Fibroblast of villous mesenchyme (primary cell): ENCODE data around the gene MAGEB1. TPM values are rescaled to one million over a fixed set of nuclear protein-coding genes. Genes with fewer than 3 reads are reported as not detected.

Experiments used
- DNase-seq: peaks from one replicate; pipeline ENCODE4 v3.0.0-alpha.2; 2010; ENCODE audit warnings: low read depth
- H3K4me3 ChIP-seq: 2 replicates; pipeline ENCODE4 v1.5.1; 2011; ENCODE audit warnings: low read depth, mild to moderate bottlenecking, low read length
- total RNA-seq: library from RNA; depleted of rRNA; stranded (reverse); fragments of >200 nt; gene quantifications from 2 replicates; pipeline ENCODE4 v1.2.3, GENCODE V29; 2012
- TF ChIP-seq, protein P1 (sequence below): IDR thresholded peaks from 2 replicates; pipeline ENCODE4 v1.5.1; 2012; ENCODE audit warnings: low read depth, mild to moderate bottlenecking, low read length; ENCODE audit not compliant: insufficient read depth

The MAGEB1 gene
- total RNA-seq: not detected in 2 replicates

- TF ChIP-seq, protein P1, sequence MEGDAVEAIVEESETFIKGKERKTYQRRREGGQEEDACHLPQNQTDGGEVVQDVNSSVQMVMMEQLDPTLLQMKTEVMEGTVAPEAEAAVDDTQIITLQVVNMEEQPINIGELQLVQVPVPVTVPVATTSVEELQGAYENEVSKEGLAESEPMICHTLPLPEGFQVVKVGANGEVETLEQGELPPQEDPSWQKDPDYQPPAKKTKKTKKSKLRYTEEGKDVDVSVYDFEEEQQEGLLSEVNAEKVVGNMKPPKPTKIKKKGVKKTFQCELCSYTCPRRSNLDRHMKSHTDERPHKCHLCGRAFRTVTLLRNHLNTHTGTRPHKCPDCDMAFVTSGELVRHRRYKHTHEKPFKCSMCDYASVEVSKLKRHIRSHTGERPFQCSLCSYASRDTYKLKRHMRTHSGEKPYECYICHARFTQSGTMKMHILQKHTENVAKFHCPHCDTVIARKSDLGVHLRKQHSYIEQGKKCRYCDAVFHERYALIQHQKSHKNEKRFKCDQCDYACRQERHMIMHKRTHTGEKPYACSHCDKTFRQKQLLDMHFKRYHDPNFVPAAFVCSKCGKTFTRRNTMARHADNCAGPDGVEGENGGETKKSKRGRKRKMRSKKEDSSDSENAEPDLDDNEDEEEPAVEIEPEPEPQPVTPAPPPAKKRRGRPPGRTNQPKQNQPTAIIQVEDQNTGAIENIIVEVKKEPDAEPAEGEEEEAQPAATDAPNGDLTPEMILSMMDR: no peak
- no peak for DNase-seq
- no peak within 1 kb of the TSS for H3K4me3 ChIP-seq
Measured at GRCh38 chrX:30246769-30247489, at the start of gene MAGEB1. TSS of gene MAGEB1 (plus strand) at chrX:30247146. CDS start at chrX:30250494, 3,348 bp downstream.

DNA sequence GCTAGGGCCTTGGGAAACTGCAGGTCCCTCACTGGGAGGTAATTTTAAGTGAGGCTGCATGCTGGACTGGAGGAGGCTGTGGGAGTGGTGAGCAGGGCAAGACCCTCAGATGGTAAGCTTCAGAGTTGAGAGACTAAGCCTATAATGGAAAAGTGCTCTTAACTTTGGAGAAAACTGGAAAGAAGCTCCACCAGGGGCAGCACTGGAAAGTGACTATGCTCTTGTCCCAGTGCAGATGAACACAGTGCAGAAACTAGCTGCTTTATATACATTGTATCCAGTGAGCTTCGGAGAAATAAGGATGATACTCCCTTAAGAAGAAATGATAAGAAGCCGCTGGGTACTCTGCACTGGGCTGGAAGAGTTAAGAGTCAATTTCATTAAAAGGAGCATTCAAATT lies 34.8 kb upstream of the MAGEB1 start:
- no peak for DNase-seq
- H3K4me3 ChIP-seq: no peak overlapping the region
- TF ChIP-seq, protein P1: no peak

DNA sequence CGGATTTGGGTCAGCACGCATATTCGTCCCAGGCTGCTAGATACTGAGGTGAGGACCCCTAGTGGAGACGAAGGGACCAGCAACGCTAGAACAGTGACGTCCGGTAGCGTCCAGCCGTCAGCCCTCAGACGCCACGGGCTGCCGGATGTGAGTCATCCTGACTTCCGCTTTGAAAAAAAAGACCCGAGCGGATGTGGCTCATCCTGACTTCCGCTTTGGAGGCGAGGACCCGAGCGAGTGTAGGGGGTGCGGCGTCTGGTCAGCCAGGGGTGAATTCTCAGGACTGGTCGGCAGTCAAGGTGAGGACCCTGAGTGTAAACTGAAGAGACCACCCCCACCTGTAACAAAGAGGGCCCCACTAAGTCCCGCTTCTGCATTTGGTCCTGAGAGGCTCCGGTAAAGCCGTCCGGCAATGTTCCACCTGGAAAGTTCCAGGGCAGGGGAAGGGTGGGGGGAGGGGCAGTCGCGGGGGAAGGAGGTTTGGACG lies 31.5 kb upstream of the MAGEB1 start, which contains the start of gene MAGEB2:
MAGEB2 (plus strand) TSS at position 207 of the 487 bp plus-strand sequence. CDS start 3,018 bp downstream, outside the sequence.
- TF ChIP-seq, protein P1: no peak
- H3K4me3 ChIP-seq: no peak within 1 kb of the TSS
- DNase-seq: no peak

GRCh38 chrX:30217465-30217864 lies 29.5 kb upstream of the MAGEB1 start:
- TF ChIP-seq, protein P1: no peak
- H3K4me3 ChIP-seq: no peak overlapping the region
- no peak for DNase-seq

- TF ChIP-seq, protein P1: no peak
Measured at GRCh38 chrX:30219372-30219771, 27.6 kb upstream of the MAGEB1 start.

DNA sequence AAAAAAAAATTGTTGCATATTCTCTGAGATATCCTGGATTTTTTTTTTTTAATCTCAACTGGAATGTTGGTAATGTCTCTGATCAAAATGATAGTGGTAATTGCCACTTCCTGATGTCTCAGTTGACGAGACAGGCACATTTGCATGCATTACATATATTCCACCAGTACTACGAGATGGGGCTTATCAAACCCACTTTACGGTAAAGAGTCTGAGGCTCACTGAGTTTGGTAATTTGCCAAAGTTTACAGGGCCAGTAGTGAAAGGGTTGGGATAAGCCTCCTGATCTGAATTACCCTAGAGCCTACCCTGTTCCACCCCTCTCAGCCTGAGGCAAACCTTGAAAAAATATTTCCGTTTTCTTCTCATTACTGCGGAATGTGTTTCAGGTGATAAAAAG lies 26.3 kb upstream of the MAGEB1 start:
- H3K4me3 ChIP-seq: no peak overlapping the region
- DNase-seq: no peak
- TF ChIP-seq, protein P1: no peak

More at GRCh38 chrX:30219372-30219771, 27.6 kb upstream of the MAGEB1 start:
- H3K4me3 ChIP-seq: no peak overlapping the region
- DNase-seq: no peak

GRCh38 chrX:30224536-30224935 lies 22.4 kb upstream of the MAGEB1 start:
- TF ChIP-seq, protein P1: no peak
- no peak for DNase-seq
- H3K4me3 ChIP-seq: no peak overlapping the region
